AG04449 (cell line): ENCODE data around the gene PCID2.

Experiments used
- CTCF ChIA-PET: fragments of 350-600 bp; formaldehyde crosslinking; extraction: SDS; loops from one replicate; lab custom pipeline; 2021; ENCODE audit warnings: antibody characterized with exemption; lab: Yijun Ruan, JAX
- POLR2A ChIA-PET: fragments of 400-600, 350-600 bp; formaldehyde crosslinking; extraction: SDS; loops from one replicate; lab custom pipeline; 2020; ENCODE audit warnings: antibody characterized with exemption, inconsistent platforms; lab: Yijun Ruan, JAX
- DNase-seq: peaks from one replicate; pipeline ENCODE4 v3.0.0-alpha.2; 2010; ENCODE audit warnings: low read depth, low spot score
- H3K4me3 ChIP-seq: 2 replicates; pipeline ENCODE4 v1.5.1; 2011; ENCODE audit warnings: low read depth, mild to moderate bottlenecking, control low read depth, low read length
- CTCF ChIP-seq: IDR thresholded peaks from one replicate; pipeline ENCODE4 v1.5.1; 2011; ENCODE audit warnings: mild to moderate bottlenecking, moderate library complexity, low read length, control low read depth, inconsistent platforms; ENCODE audit not compliant: insufficient read depth; ENCODE audit errors: missing control alignments

PCID2 gene

GRCh38 chr13:113223070-113223469, 14.6 kb upstream of the PCID2 start:
- H3K4me3 ChIP-seq = no peak overlapping the region
- TF ChIP-seq CTCF = no peak
- DNase-seq = no peak
- CTCF ChIA-PET = no interaction called here
- POLR2A ChIA-PET = no interaction called here

DNA sequence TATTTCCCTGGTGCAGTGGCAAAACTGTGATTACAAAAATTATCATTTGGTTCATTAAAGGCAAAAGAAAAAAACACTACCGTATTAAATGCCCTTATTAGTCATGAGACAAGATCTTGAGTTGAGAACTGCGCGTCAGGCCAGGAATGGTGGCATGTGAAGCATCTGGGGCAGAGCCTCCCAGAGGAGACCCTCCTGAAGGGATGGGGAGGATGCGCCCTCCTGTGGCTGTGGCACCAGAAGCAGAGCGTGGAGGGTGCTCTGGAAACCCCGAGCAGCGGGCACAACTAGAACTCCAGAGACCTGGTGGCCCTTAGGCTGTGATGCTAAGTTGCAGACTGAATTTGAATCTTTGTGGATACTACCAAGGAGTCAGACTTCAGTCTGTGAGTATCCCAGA, 12.4 kb upstream of the PCID2 start:
- no peak for DNase-seq
- no peak overlapping the region for H3K4me3 ChIP-seq
- ChIA-PET POLR2A (no interaction called here), CTCF (no interaction called here)
- TF ChIP-seq CTCF = peak; percentile 57

DNA sequence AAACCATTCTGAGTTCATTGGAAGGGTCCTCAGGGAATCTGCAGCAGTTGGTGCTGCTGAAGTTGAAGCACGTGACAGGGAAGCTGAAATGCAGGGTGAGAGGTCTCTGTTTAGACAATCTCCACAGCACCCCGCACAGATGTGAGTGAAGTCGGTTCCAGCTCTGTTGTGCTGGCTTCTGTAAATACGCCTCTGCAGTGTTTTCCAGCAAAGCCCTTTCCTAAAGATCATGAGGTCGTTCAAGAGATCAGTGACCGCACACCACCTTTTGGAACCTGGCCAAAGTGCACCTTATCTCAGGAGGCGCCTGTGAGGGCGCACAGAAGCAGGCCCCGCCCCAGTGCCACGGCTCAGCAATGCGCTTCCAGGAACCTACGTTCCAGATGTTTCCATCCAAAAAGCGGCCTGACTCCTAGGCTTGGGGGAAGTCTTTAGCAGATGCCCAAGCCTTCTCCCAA, 11.7 kb upstream of the PCID2 start:
- DNase-seq = no peak
- ChIA-PET CTCF (interaction anchor here (1.5 to 2.0 kb wide), 2 partner anchors 41 to 191 kb away, joined by 3 to 5 read pairs; no protein-coding TSS in a partner anchor), POLR2A (interaction anchor here (0.7 kb wide), 1 partner anchor 55 kb away, joined by 3 read pairs; no protein-coding TSS in a partner anchor)
- TF ChIP-seq CTCF = no peak
- H3K4me3 ChIP-seq = no peak overlapping the region

DNA sequence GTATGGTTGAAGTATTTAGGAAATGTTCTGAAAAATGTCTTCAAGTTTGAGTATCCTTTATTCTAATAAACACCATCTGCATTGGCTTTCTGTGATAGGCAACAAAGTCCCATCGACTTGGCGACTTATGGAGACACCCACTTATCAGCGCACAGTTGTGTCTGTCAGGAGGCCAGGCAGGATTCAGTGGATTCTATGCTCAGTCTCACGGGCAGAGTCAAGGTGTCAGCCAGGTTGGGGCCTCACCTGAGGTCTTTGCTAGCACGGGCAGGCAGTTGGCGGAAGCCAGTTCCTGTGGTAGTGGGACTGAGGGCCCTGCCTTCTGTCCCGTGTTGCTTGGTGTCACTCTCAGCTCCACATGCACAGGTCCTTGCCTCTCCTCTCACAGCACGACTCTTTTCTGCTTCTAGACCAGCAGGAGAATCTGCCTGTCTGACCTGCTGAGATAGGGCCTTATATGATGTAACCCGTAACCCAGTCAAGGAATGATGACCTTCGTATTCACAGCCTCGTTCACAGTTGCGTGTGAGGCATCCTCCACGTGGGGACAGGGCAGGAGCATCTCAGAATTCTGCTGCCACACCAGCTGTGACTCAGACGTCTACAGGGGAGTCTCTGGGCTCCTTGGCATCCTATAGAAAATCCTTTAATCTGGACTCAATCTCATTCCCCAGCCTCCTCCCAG, 10.9 kb upstream of the PCID2 start:
- POLR2A ChIA-PET = interaction anchor here (0.7 kb wide), 1 partner anchor 54 kb away, joined by 3 read pairs; no protein-coding TSS in a partner anchor
- no peak for DNase-seq
- no peak overlapping the region for H3K4me3 ChIP-seq
- TF ChIP-seq CTCF = no peak
- CTCF ChIA-PET = interaction anchor here (0.8 to 2.0 kb wide), 5 partner anchors 9 to 190 kb away, joined by 3 to 5 read pairs (median 3); partner anchors contain the start of gene CUL4A

- no peak for TF ChIP-seq CTCF
- CTCF ChIA-PET = interaction anchor here (0.8 to 2.0 kb wide), 4 partner anchors 9 to 189 kb away, joined by 3 to 5 read pairs (median 4); partner anchors contain the start of gene CUL4A
- POLR2A ChIA-PET = no interaction called here
- no peak overlapping the region for H3K4me3 ChIP-seq
- no peak for DNase-seq
Measured at GRCh38 chr13:113218586-113218985, 10.1 kb upstream of the PCID2 start.

- ChIA-PET CTCF (no interaction called here), POLR2A (no interaction called here)
- TF ChIP-seq CTCF = no peak
- H3K4me3 ChIP-seq = no peak overlapping the region
- DNase-seq = no peak
Measured at GRCh38 chr13:113216254-113217048, 8.0 kb upstream of the PCID2 start.
